ENCODE results near the gene ITPKB.

Gene ITPKB

GRCh38 chr1:226609836-226610455 is 129.1 kb downstream of the ITPKB start:
- DNase-seq, result no peak
- no peaks in the 10 kb centered on the region for H3K9me3 ChIP-seq (ENCODE audit: severe bottlenecking)
- H3K27me3 ChIP-seq (ENCODE audit: insufficient read depth, low read depth, severe bottlenecking), result no peaks in the 10 kb centered on the region
- H3K36me3 ChIP-seq, result no peaks in the 10 kb centered on the region
- TF ChIP-seq CTCF (IDR thresholded peaks at IDR 0.05; ENCODE audit: low read depth, low read length), result no peak
- H3K4me3 ChIP-seq (ENCODE audit: low read depth, low read length), result no peak overlapping the region
- H3K27ac ChIP-seq, result no peak overlapping the region

- H3K4me3 ChIP-seq (ENCODE audit: low read depth, low read length), result no peak overlapping the region
- H3K27ac ChIP-seq, result no peak overlapping the region
- no peaks in the 10 kb centered on the region for H3K36me3 ChIP-seq
- DNase-seq, result peak; percentile 72
- no peaks in the 10 kb centered on the region for H3K9me3 ChIP-seq (ENCODE audit: severe bottlenecking)
- H3K27me3 ChIP-seq (ENCODE audit: insufficient read depth, low read depth, severe bottlenecking), result no peaks in the 10 kb centered on the region
- peak; percentile 63 for TF ChIP-seq CTCF (IDR thresholded peaks at IDR 0.05; ENCODE audit: low read depth, low read length)
Measured at GRCh38 chr1:226608699-226609505, 130.2 kb downstream of the ITPKB start.

- Histone ChIP-seq H3K27ac (no peak overlapping the region), H3K9me3 (ENCODE audit: severe bottlenecking) (no peaks in the 10 kb centered on the region), H3K36me3 (no peaks in the 10 kb centered on the region), H3K4me3 (ENCODE audit: low read depth, low read length) (no peak overlapping the region), H3K27me3 (ENCODE audit: insufficient read depth, low read depth, severe bottlenecking) (no peaks in the 10 kb centered on the region)
- no peak for TF ChIP-seq CTCF (IDR thresholded peaks at IDR 0.05; ENCODE audit: low read depth, low read length)
- DNase-seq, result no peak
Measured at GRCh38 chr1:226607821-226608220, 131.3 kb downstream of the ITPKB start.

- H3K4me3 ChIP-seq (ENCODE audit: low read depth, low read length), result no peak overlapping the region
- H3K27ac ChIP-seq, result no peak overlapping the region
- H3K9me3 ChIP-seq (ENCODE audit: severe bottlenecking), result no peaks in the 10 kb centered on the region
- TF ChIP-seq CTCF (IDR thresholded peaks at IDR 0.05; ENCODE audit: low read depth, low read length), result no peak
- H3K27me3 ChIP-seq (ENCODE audit: insufficient read depth, low read depth, severe bottlenecking), result no peaks in the 10 kb centered on the region
- H3K36me3 ChIP-seq, result no peaks in the 10 kb centered on the region
- no peak for DNase-seq
Measured at GRCh38 chr1:226607268-226607660, 131.8 kb downstream of the ITPKB start.

GRCh38 chr1:226606311-226607267 is 132.5 kb downstream of the ITPKB start:
- H3K9me3 ChIP-seq (ENCODE audit: severe bottlenecking), result no peaks in the 10 kb centered on the region
- H3K4me3 ChIP-seq (ENCODE audit: low read depth, low read length), result no peak overlapping the region
- H3K27ac ChIP-seq, result no peak overlapping the region
- H3K27me3 ChIP-seq (ENCODE audit: insufficient read depth, low read depth, severe bottlenecking), result no peaks in the 10 kb centered on the region
- TF ChIP-seq CTCF (IDR thresholded peaks at IDR 0.05; ENCODE audit: low read depth, low read length), result no peak
- H3K36me3 ChIP-seq, result no peaks in the 10 kb centered on the region
- no peak for DNase-seq

Measured in WERI-Rb-1 (cell line).